ENCODE data around the gene WDR20. TPM values are rescaled to one million over a fixed set of nuclear protein-coding genes. Genes with fewer than 3 reads are reported as not detected.

The WDR20 gene
- total and polyA plus RNA-seq, 2 donors (not counting 3 experiments of a cell fraction or from before 2014, with no cell fraction given): 12.2 to 22.4 TPM

DNA sequence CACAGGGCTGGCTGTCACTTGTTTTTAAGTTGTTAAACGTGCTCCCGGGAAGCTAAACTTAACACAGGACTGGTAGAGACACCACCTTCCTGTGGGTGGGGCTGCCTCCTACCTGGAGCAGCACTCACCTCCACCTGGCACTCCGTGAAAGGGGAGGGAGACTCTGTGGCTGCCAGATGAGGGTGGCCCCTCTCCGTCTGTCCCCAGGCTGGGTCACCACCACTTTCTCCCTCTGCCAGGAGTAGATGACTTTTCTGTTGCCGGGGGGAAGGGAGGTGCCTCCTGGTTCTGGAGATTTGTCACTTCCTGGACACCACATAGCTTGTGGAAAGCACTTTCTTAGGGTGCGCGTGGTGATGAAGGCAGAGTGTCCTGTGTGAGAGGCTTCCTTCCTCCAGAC, 81.3 kb downstream of the WDR20 start:
- peaks cover 8% of the 10 kb centered on the region for H3K4me1 ChIP-seq (ENCODE audit: control insufficient read depth, extremely low read depth, insufficient read depth, low read length)
- dilution Hi-C loops (cut with MboI; ENCODE audit: extremely low pct_ligation_motif_present, low sequenced_read_pairs): no loop called here
- FAIRE-seq (peak; percentile 90), DNase-seq (ENCODE audit: low read depth, low spot score) (peak; percentile 44)
- H4K20me1 ChIP-seq (replicated peaks; ENCODE audit: control insufficient read depth, extremely low read depth, insufficient read depth, low read length): no peaks in the 10 kb centered on the region
- ChIA-PET POLR2A (no interaction called here), CTCF (interaction anchor here (1.1 to 1.2 kb wide), 2 partner anchors 45 to 93 kb away, joined by 3 to 5 read pairs; no protein-coding TSS in a partner anchor)
- no peaks in the 10 kb centered on the region for H3K79me2 ChIP-seq (ENCODE audit: control insufficient read depth, insufficient read depth, low read length)
- no peaks in the 10 kb centered on the region for H3K27me3 ChIP-seq (ENCODE audit: control insufficient read depth in 2 of 2, insufficient read depth in 2 of 2, low read length in 2 of 2)
- H3K36me3 ChIP-seq (ENCODE audit: control insufficient read depth in 2 of 2, extremely low read depth in 1 of 2, insufficient read depth in 2 of 2, low read length in 2 of 2): no peaks in the 10 kb centered on the region
- no TSS peak for BruUV-seq (replicated peaks)
- peak overlapping the region; percentile 31 for H3K9ac ChIP-seq (replicated peaks; ENCODE audit: extremely low read depth, insufficient read depth, low read length)
- H3K4me3 ChIP-seq (replicated peaks in 1 of 3; ENCODE audit: insufficient read depth in 1 of 3, low read depth in 1 of 3, low read length in 3 of 3): no peak overlapping the region
- no peak for TF ChIP-seq EZH2 (IDR thresholded peaks at IDR 0.05; ENCODE audit: borderline replicate concordance, low read depth, low read length, severe bottlenecking)
- TF ChIP-seq MYC (IDR thresholded peaks at IDR 0.05; ENCODE audit: low read depth, low read length): no peak
- no peak for TF ChIP-seq POLR2AphosphoS5 (IDR thresholded peaks at IDR 0.05; ENCODE audit: insufficient read depth, low read depth, low read length)
- TF ChIP-seq JUN (IDR thresholded peaks at IDR 0.05; ENCODE audit: borderline replicate concordance, insufficient read depth, insufficient read length, low read depth): no peak
- TF ChIP-seq, protein P1, sequence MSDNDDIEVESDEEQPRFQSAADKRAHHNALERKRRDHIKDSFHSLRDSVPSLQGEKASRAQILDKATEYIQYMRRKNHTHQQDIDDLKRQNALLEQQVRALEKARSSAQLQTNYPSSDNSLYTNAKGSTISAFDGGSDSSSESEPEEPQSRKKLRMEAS (IDR thresholded peaks at IDR 0.05; ENCODE audit: insufficient read depth, insufficient read length): no peak
- no peak for TF ChIP-seq FOS (IDR thresholded peaks at IDR 0.05; ENCODE audit: borderline replicate concordance, insufficient read depth, low read length)
- TF ChIP-seq POLR2A (IDR thresholded peaks at IDR 0.05; ENCODE audit: low read depth, low read length): no peak
- TF ChIP-seq, protein P2, sequence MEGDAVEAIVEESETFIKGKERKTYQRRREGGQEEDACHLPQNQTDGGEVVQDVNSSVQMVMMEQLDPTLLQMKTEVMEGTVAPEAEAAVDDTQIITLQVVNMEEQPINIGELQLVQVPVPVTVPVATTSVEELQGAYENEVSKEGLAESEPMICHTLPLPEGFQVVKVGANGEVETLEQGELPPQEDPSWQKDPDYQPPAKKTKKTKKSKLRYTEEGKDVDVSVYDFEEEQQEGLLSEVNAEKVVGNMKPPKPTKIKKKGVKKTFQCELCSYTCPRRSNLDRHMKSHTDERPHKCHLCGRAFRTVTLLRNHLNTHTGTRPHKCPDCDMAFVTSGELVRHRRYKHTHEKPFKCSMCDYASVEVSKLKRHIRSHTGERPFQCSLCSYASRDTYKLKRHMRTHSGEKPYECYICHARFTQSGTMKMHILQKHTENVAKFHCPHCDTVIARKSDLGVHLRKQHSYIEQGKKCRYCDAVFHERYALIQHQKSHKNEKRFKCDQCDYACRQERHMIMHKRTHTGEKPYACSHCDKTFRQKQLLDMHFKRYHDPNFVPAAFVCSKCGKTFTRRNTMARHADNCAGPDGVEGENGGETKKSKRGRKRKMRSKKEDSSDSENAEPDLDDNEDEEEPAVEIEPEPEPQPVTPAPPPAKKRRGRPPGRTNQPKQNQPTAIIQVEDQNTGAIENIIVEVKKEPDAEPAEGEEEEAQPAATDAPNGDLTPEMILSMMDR (IDR thresholded peaks at IDR 0.05; ENCODE audit: extremely low read depth in 1 of 2, insufficient read depth in 1 of 2, low read depth in 1 of 2, low read length in 2 of 2): no peak
- no peak for TF ChIP-seq GATA2 (IDR thresholded peaks at IDR 0.05; ENCODE audit: insufficient read depth, insufficient read length, low read depth, low read length)
- H3K9me1 ChIP-seq (replicated peaks; ENCODE audit: control insufficient read depth, extremely low read depth, insufficient read depth, low read length): no peaks in the 10 kb centered on the region
- H2AFZ ChIP-seq (ENCODE audit: low read depth, low read length): peak overlapping the region; percentile 62
- H3K4me2 ChIP-seq (ENCODE audit: insufficient read depth, low read length): peak overlapping the region; percentile 38
- no peaks in the 10 kb centered on the region for H3K9me3 ChIP-seq (replicated peaks; ENCODE audit: control insufficient read depth, insufficient read depth, low read length)
- intact Hi-C loops (cut with micrococcal nuclease): no loop called here
- H3K27ac ChIP-seq (ENCODE audit: insufficient read depth, low read depth, low read length): peak overlapping the region; percentile 47
